ENCODE results near the gene NR2F6.

Gene NR2F6

DNA sequence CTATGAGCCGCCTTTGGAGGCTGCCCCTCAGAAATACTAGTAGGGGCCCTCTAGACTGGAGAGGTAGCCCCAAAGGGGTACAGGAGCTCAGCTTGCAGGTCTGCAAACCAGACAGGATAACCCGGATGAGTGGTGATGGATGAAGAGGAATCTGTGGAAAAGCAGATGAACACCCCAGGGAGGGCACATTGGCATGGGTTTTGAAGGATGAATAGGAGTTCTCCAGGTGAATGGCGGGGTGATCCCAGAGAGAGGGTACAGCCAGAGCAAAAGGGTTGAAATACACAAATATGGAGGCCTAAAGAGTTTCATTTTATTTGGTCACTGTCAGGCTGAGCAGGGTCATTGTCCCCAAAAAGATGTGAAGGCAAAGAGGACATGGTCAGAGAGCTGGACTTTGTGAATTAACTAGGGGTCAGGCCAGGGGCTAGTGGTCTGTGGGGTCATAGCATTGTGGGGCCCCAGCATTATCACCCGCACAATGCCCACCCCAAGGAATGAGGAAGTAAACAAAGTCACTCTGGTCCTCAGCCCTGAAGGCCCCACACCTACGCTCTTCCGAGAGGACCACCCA is 4.8 kb downstream of the NR2F6 start:
- H3K27ac ChIP-seq = peak overlapping the region; percentile 89
- TF ChIP-seq, protein P1, sequence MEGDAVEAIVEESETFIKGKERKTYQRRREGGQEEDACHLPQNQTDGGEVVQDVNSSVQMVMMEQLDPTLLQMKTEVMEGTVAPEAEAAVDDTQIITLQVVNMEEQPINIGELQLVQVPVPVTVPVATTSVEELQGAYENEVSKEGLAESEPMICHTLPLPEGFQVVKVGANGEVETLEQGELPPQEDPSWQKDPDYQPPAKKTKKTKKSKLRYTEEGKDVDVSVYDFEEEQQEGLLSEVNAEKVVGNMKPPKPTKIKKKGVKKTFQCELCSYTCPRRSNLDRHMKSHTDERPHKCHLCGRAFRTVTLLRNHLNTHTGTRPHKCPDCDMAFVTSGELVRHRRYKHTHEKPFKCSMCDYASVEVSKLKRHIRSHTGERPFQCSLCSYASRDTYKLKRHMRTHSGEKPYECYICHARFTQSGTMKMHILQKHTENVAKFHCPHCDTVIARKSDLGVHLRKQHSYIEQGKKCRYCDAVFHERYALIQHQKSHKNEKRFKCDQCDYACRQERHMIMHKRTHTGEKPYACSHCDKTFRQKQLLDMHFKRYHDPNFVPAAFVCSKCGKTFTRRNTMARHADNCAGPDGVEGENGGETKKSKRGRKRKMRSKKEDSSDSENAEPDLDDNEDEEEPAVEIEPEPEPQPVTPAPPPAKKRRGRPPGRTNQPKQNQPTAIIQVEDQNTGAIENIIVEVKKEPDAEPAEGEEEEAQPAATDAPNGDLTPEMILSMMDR (conservative IDR thresholded peaks at IDR 0.05; ENCODE audit: low read depth) = no peak
- CTCF ChIA-PET = no interaction called here
- POLR2A ChIA-PET (ENCODE audit: low non-redundant PET) = interaction anchor here (1.4 kb wide), 1 partner anchor 14 kb away, joined by 3 read pairs; no protein-coding TSS in a partner anchor
- no peak for DNase-seq (ENCODE audit: low spot score)

DNA sequence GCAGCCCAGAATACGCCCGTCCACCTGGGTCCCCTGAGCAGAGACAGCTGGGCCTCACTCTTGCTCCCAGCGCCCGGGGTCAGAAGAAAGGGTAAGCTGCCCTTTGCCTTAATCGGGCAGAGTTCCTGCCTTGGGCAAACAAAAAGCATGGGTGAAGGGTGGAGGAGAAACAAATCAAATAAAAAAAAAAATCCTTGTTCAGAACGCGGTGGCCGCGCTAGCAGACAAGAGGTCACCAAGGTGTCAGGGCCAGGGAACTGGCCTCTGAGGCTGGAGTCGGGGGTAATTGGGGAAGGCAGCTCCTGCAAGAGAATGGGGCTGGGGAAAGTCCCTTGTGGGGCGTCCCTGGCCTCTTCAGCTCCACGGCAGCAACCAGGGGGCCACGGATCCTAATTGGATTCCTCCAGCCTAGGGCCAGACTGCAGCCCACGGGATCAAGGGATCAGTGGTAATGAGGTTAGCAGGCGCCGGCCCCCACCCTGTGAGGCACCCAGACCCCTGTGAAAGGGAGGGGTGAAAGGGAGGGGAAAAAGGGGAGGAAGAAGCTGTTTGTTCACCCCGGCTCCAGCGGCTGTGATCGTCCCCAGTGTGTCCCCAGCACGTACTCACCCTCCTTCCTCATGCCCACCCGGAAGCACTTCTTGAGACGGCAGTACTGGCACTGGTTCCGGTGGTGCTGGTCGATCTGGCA is 5.5 kb downstream of the NR2F6 start:
- peak overlapping the region; percentile 89 for H3K27ac ChIP-seq
- POLR2A ChIA-PET (ENCODE audit: low non-redundant PET) = interaction anchor here (1.4 kb wide), 1 partner anchor 15 kb away, joined by 3 read pairs; no protein-coding TSS in a partner anchor
- TF ChIP-seq, protein P1 (conservative IDR thresholded peaks at IDR 0.05; ENCODE audit: low read depth) = no peak
- DNase-seq (ENCODE audit: low spot score) = no peak
- CTCF ChIA-PET = no interaction called here

DNA sequence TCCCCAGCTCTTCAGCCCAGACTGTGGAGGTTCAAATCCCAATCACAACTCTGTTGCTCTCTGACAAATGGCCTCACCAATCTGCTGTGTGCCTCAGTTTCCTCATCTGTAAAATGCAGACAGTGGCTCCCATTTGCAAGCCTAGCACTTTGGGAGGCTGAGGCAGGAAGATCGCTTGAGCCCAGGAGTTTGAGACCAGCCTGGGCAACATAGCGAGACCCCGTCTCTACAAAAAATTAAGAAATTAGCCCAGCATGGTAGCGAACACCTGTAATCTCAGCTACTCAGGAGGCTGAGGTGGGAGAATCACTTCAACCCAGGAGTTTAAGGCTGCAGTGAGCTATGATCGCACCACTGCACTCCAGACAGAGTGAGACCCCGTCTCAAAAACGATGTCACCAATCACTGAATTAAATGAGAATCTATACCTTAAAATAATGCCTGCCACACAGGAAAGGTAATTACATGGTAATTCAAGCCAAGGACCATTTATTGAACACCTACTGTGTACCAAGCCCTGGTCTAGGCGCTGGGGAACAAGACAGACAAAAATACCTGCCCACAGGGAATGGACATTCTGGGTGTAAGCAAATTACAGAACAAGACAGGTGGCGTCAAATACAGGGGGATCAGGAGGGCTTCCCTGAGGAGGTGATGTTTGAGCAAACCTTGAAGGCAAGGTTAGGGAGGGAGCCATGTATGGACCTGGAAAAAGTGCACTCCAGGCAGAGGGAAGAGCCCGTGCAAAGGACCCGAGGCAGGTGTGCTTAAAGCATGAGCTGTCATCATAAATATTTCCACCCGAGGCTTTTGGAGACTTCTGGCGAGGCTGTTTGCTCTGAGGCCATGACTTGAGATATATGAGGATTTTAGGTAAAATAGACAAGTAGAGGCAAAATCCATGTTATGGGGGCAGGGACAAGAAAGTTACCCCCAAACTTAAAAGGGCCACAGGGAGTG is 7.7 kb downstream of the NR2F6 start:
- DNase-seq (ENCODE audit: low spot score) = no peak
- TF ChIP-seq, protein P1 (conservative IDR thresholded peaks at IDR 0.05; ENCODE audit: low read depth) = no peak
- H3K27ac ChIP-seq = peak overlapping the region; percentile 94
- ChIA-PET CTCF (no interaction called here), POLR2A (ENCODE audit: low non-redundant PET) (interaction anchor here (0.6 kb wide), 1 partner anchor 34 kb away, joined by 5 read pairs; no protein-coding TSS in a partner anchor)

DNA sequence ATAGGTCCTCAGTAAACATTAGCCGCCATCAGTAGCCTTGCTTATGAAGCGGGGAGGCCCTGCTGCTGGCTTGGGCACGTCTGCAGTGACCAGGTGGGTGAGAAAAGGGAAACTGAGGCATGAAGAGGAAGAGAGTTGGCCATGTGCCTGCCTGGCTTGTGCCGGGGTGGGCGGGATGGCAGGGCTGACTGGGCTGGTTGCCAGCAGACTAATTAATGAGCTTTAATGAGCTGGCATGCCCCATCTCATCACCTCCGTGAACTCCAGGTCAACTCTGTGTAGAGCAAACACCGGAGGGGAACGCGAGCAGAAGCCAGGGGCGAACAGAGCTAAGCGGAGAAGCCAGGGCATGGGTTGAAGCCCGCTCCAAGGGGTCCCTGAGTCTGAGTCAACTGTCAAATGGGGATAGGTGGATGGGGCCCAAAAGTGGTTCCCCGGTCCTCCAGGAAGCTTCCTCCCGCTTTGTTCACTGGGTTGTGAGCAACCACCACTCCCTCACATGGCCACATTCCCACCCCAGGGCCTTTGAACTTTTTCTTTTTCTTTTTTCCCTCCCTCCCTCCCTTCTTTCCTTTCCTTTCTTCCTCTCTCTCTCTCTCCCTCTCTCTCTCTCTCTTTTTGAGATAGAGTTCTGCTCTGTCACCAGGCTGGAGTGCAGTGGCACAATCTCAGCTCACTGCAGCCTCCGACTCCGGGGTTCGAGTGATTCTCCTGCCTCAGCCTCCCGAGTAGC is 8.7 kb downstream of the NR2F6 start:
- peak overlapping the region; percentile 94 for H3K27ac ChIP-seq
- ChIA-PET CTCF (interaction anchor here (0.6 to 0.9 kb wide), 2 partner anchors 46 to 151 kb away, joined by 4 read pairs; no protein-coding TSS in a partner anchor), POLR2A (ENCODE audit: low non-redundant PET) (no interaction called here)
- TF ChIP-seq, protein P1 (conservative IDR thresholded peaks at IDR 0.05; ENCODE audit: low read depth) = no peak
- DNase-seq (ENCODE audit: low spot score) = no peak

DNA sequence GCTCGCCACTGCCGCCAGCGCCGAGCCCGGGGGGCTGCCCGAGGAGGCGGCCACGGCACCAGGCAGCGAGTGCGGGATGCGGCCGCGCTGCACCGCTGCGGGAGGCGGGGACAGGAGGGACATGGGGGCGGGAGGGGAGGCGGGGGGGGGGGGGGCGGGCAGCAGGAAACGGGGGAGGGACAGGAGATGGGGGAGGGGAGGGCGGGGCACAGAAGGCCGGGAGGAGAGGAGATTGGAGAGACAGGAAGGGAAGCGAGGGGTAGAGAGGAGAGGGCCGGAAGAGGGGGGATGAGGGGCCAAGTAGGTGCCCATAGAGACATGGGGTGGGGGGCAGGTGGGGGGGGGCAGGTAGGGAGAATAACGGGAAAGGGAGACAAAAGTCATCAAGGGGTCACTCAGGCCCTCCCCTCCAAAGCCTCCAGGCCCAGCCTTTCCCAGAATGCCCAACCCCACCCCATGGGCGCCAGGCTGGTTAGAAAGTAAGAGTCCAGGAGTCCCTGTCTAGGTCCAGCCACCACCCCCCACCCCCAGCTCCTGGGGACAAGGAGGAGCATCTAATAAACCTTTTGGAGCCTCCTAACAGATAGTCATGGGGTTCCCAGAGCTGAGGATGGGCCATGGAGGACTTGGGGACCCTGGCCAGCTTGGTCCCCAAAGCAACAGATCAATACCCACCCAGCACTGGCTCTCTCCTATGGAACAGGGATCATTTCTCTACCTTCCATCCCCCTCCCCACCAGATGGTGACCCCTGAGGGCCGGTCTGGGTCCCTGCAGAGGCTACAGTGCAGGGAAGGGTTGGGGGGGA is 9.5 kb downstream of the NR2F6 start:
- ChIA-PET POLR2A (ENCODE audit: low non-redundant PET) (interaction anchor here (0.9 to 1.2 kb wide), 2 partner anchors 8 to 10 kb away, joined by 3 to 4 read pairs; partner anchors contain the start of gene OCEL1), CTCF (interaction anchor here (0.6 to 2.1 kb wide), 6 partner anchors 9 to 157 kb away, joined by 4 to 12 read pairs (median 4); partner anchors contain the start of gene BABAM1)
- peak overlapping the region; percentile 94 for H3K27ac ChIP-seq
- TF ChIP-seq, protein P1 (conservative IDR thresholded peaks at IDR 0.05; ENCODE audit: low read depth) = no peak
- DNase-seq (ENCODE audit: low spot score) = peak; percentile 51

All from RWPE1 (cell line).